Activated CD4-positive, alpha-beta memory T cell treated with anti-CD3 and anti-CD28 coated beads, Interleukin-2, amount 10 ng/mL, durations not matched to agents 7 days and 5 days (primary cell): ENCODE results near the gene FAM107B. TPM values are rescaled to one million over a fixed set of nuclear protein-coding genes. Genes with fewer than 3 reads are reported as not detected.
A peak's percentile ranks its signal among the peaks of the same experiment; 100 is the strongest.

Experiments used
- CTCF ChIA-PET: fragments of 350-600 bp; sonication (Branson Sonifier 250); formaldehyde crosslinking; loops from one replicate; lab custom pipeline; 2021; ENCODE audit warnings: antibody characterized with exemption, inconsistent platforms; lab: Charles Lee
- POLR2A ChIA-PET: fragments of 350-600 bp; sonication (Branson Sonifier 250); formaldehyde crosslinking; loops from one replicate; lab custom pipeline; 2021; ENCODE audit warnings: antibody characterized with exemption; lab: Charles Lee
- DNase-seq: peaks from one replicate; pipeline ENCODE4 v3.0.0-alpha.2; 2020
- H3K27ac Mint-ChIP-seq: one replicate; pipeline ENCODE4 v1.8.0; 2021; ENCODE audit warnings: mild to moderate bottlenecking, mixed read lengths
- H3K27me3 Mint-ChIP-seq: one replicate; pipeline ENCODE4 v1.8.0; 2021; ENCODE audit warnings: mixed read lengths
- H3K36me3 Mint-ChIP-seq: one replicate; pipeline ENCODE4 v1.8.0; 2021; ENCODE audit warnings: low read depth, mixed read lengths
- H3K4me1 Mint-ChIP-seq: one replicate; pipeline ENCODE4 v1.8.0; 2021; ENCODE audit warnings: mixed read lengths
- H3K4me3 Mint-ChIP-seq: one replicate; pipeline ENCODE4 v1.8.0; 2021; ENCODE audit warnings: mild to moderate bottlenecking, mixed read lengths
- H3K9me3 Mint-ChIP-seq: one replicate; pipeline ENCODE4 v1.8.0; 2021; ENCODE audit warnings: mixed read lengths
- total RNA-seq, 2 experiments: library from RNA; stranded (reverse); gene quantifications; one replicate each; pipeline ENCODE4 v1.2.3, GENCODE V29; 2021

FAM107B gene
- total RNA-seq, 2 experiments from 2014 or later = 229 to 235 TPM

- H3K36me3 Mint-ChIP-seq = peaks cover 84% of the 10 kb centered on the region
- DNase-seq = no peak
- peak overlapping the region; percentile 19 for H3K27ac Mint-ChIP-seq
Observed at GRCh38 chr10:14530465-14530864, 244.2 kb downstream of the FAM107B start.

GRCh38 chr10:14529351-14529750 is 245.3 kb downstream of the FAM107B start:
- Mint-ChIP-seq H3K9me3 (no peaks in the 10 kb centered on the region), H3K27ac (peak overlapping the region; percentile 22), H3K4me3 (no peak overlapping the region), H3K27me3 (no peaks in the 10 kb centered on the region), H3K36me3 (peaks cover 80% of the 10 kb centered on the region), H3K4me1 (peaks cover 87% of the 10 kb centered on the region)
- POLR2A ChIA-PET = interaction anchor here (0.9 to 2.8 kb wide), 12 partner anchors 9 to 344 kb away, joined by 3 to 13 read pairs (median 4); partner anchors contain the start of genes CDNF, HSPA14 and MSANTD7
- no peak for DNase-seq
- CTCF ChIA-PET = interaction anchor here (0.7 to 1.9 kb wide), 5 partner anchors 8 to 35 kb away, joined by 3 to 10 read pairs (median 4); no protein-coding TSS in a partner anchor

More at GRCh38 chr10:14530465-14530864, 244.2 kb downstream of the FAM107B start:
- no peaks in the 10 kb centered on the region for H3K9me3 Mint-ChIP-seq
- peaks cover 89% of the 10 kb centered on the region for H3K4me1 Mint-ChIP-seq
- H3K4me3 Mint-ChIP-seq = no peak overlapping the region
- ChIA-PET CTCF (no interaction called here), POLR2A (no interaction called here)
- H3K27me3 Mint-ChIP-seq = no peaks in the 10 kb centered on the region

GRCh38 chr10:14528450-14528849 is 246.2 kb downstream of the FAM107B start:
- CTCF ChIA-PET = interaction anchor here (0.9 to 1.9 kb wide), 5 partner anchors 9 to 15 kb away, joined by 3 to 10 read pairs (median 4); no protein-coding TSS in a partner anchor
- Mint-ChIP-seq H3K36me3 (peaks cover 74% of the 10 kb centered on the region), H3K4me1 (peaks cover 87% of the 10 kb centered on the region), H3K27ac (peak overlapping the region; percentile 34), H3K4me3 (peak overlapping the region; percentile 4), H3K27me3 (no peaks in the 10 kb centered on the region), H3K9me3 (no peaks in the 10 kb centered on the region)
- no peak for DNase-seq
- POLR2A ChIA-PET = interaction anchor here (0.6 to 2.8 kb wide), 14 partner anchors 9 to 343 kb away, joined by 3 to 13 read pairs (median 4); partner anchors contain the start of genes CDNF, HSPA14 and MSANTD7

- POLR2A ChIA-PET = interaction anchor here (1.5 to 2.8 kb wide), 5 partner anchors 15 to 309 kb away, joined by 4 to 13 read pairs (median 8); partner anchors contain the start of genes CDNF, HSPA14 and MSANTD7
Observed at GRCh38 chr10:14527915-14528314, 246.8 kb downstream of the FAM107B start.

GRCh38 chr10:14527134-14527844 is 247.4 kb downstream of the FAM107B start:
- DNase-seq = no peak
- POLR2A ChIA-PET = interaction anchor here (0.6 to 2.8 kb wide), 4 partner anchors 27 to 1126 kb away, joined by 3 to 8 read pairs (median 4); no protein-coding TSS in a partner anchor
- Mint-ChIP-seq H3K4me3 (no peak overlapping the region), H3K27me3 (no peaks in the 10 kb centered on the region), H3K27ac (no peak overlapping the region), H3K36me3 (peaks cover 73% of the 10 kb centered on the region), H3K4me1 (peaks cover 84% of the 10 kb centered on the region), H3K9me3 (no peaks in the 10 kb centered on the region)
- CTCF ChIA-PET = interaction anchor here (0.7 kb wide), 1 partner anchor 72 kb away, joined by 3 read pairs; no protein-coding TSS in a partner anchor

More at GRCh38 chr10:14527915-14528314, 246.8 kb downstream of the FAM107B start:
- Mint-ChIP-seq H3K4me3 (no peak overlapping the region), H3K27me3 (no peaks in the 10 kb centered on the region), H3K36me3 (peaks cover 74% of the 10 kb centered on the region), H3K4me1 (peaks cover 87% of the 10 kb centered on the region), H3K9me3 (no peaks in the 10 kb centered on the region), H3K27ac (peak overlapping the region; percentile 41)
- CTCF ChIA-PET = interaction anchor here (1.9 kb wide), 1 partner anchor 9 kb away, joined by 10 read pairs; no protein-coding TSS in a partner anchor
- no peak for DNase-seq

GRCh38 chr10:14526326-14526725 is 248.4 kb downstream of the FAM107B start:
- no peak overlapping the region for H3K4me3 Mint-ChIP-seq
- ChIA-PET POLR2A (interaction anchor here (0.7 kb wide), 1 partner anchor 276 kb away, joined by 3 read pairs; no protein-coding TSS in a partner anchor), CTCF (interaction anchor here (0.8 kb wide), 1 partner anchor 11 kb away, joined by 3 read pairs; no protein-coding TSS in a partner anchor)
- DNase-seq = no peak
- H3K27ac Mint-ChIP-seq = no peak overlapping the region
- H3K4me1 Mint-ChIP-seq = peaks cover 82% of the 10 kb centered on the region
- no peaks in the 10 kb centered on the region for H3K27me3 Mint-ChIP-seq
- no peaks in the 10 kb centered on the region for H3K9me3 Mint-ChIP-seq
- H3K36me3 Mint-ChIP-seq = peaks cover 75% of the 10 kb centered on the region

- H3K36me3 Mint-ChIP-seq = peaks cover 76% of the 10 kb centered on the region
- no peak for DNase-seq
- peaks cover 67% of the 10 kb centered on the region for H3K4me1 Mint-ChIP-seq
- ChIA-PET CTCF (interaction anchor here (0.6 to 1.5 kb wide), 2 partner anchors 11 to 19 kb away, joined by 3 read pairs; no protein-coding TSS in a partner anchor), POLR2A (no interaction called here)
- no peaks in the 10 kb centered on the region for H3K27me3 Mint-ChIP-seq
- no peak overlapping the region for H3K4me3 Mint-ChIP-seq
- H3K9me3 Mint-ChIP-seq = no peaks in the 10 kb centered on the region
- H3K27ac Mint-ChIP-seq = no peak overlapping the region
Observed at GRCh38 chr10:14524691-14525324, 249.9 kb downstream of the FAM107B start.

- peaks cover 75% of the 10 kb centered on the region for H3K36me3 Mint-ChIP-seq
- H3K9me3 Mint-ChIP-seq = no peaks in the 10 kb centered on the region
- POLR2A ChIA-PET = interaction anchor here (1.2 kb wide), 1 partner anchor 338 kb away, joined by 3 read pairs; no protein-coding TSS in a partner anchor
- peaks cover 52% of the 10 kb centered on the region for H3K4me1 Mint-ChIP-seq
- no peak overlapping the region for H3K4me3 Mint-ChIP-seq
- peak overlapping the region; percentile 4 for H3K27ac Mint-ChIP-seq
- no peak for DNase-seq
- CTCF ChIA-PET = no interaction called here
- no peaks in the 10 kb centered on the region for H3K27me3 Mint-ChIP-seq
Observed at GRCh38 chr10:14523286-14523685, 251.4 kb downstream of the FAM107B start.

- no peak overlapping the region for H3K4me3 Mint-ChIP-seq
- POLR2A ChIA-PET = interaction anchor here (2.2 kb wide), 1 partner anchor 11 kb away, joined by 7 read pairs; no protein-coding TSS in a partner anchor
- H3K27me3 Mint-ChIP-seq = no peaks in the 10 kb centered on the region
- peaks cover 78% of the 10 kb centered on the region for H3K36me3 Mint-ChIP-seq
- no peak overlapping the region for H3K27ac Mint-ChIP-seq
- CTCF ChIA-PET = interaction anchor here (1.0 kb wide), 1 partner anchor 9 kb away, joined by 3 read pairs; no protein-coding TSS in a partner anchor
- H3K9me3 Mint-ChIP-seq = no peaks in the 10 kb centered on the region
- H3K4me1 Mint-ChIP-seq = peaks cover 23% of the 10 kb centered on the region
- no peak for DNase-seq
Observed at GRCh38 chr10:14519785-14520184, 254.9 kb downstream of the FAM107B start.

- ChIA-PET CTCF (no interaction called here), POLR2A (interaction anchor here (0.7 kb wide), 1 partner anchor 19 kb away, joined by 3 read pairs; no protein-coding TSS in a partner anchor)
- H3K27me3 Mint-ChIP-seq = no peaks in the 10 kb centered on the region
- H3K9me3 Mint-ChIP-seq = no peaks in the 10 kb centered on the region
- no peak overlapping the region for H3K4me3 Mint-ChIP-seq
- no peak for DNase-seq
- peaks cover 11% of the 10 kb centered on the region for H3K4me1 Mint-ChIP-seq
- H3K27ac Mint-ChIP-seq = no peak overlapping the region
- H3K36me3 Mint-ChIP-seq = peaks cover 75% of the 10 kb centered on the region
Observed at GRCh38 chr10:14518149-14518548, 256.5 kb downstream of the FAM107B start.

- Mint-ChIP-seq H3K4me1 (peaks cover 12% of the 10 kb centered on the region), H3K27ac (no peak overlapping the region), H3K27me3 (no peaks in the 10 kb centered on the region), H3K36me3 (peaks cover 65% of the 10 kb centered on the region), H3K4me3 (no peak overlapping the region), H3K9me3 (no peaks in the 10 kb centered on the region)
- CTCF ChIA-PET = no interaction called here
- DNase-seq = no peak
- POLR2A ChIA-PET = no interaction called here
Observed at GRCh38 chr10:14513123-14513522, 261.6 kb downstream of the FAM107B start.

GRCh38 chr10:14510346-14510745 is 264.4 kb downstream of the FAM107B start:
- Mint-ChIP-seq H3K4me1 (peaks cover 30% of the 10 kb centered on the region), H3K4me3 (no peak overlapping the region), H3K27me3 (no peaks in the 10 kb centered on the region), H3K36me3 (peaks cover 57% of the 10 kb centered on the region), H3K9me3 (no peaks in the 10 kb centered on the region), H3K27ac (no peak overlapping the region)
- POLR2A ChIA-PET = no interaction called here
- CTCF ChIA-PET = no interaction called here
- DNase-seq = no peak
